B cell (primary cell): ENCODE measurements around the gene RSPO4. TPM values are rescaled to one million over a fixed set of nuclear protein-coding genes. Genes with fewer than 3 reads are reported as not detected.

Experiments used
- ATAC-seq: fragments of 200-7000 bp; cut with Tn5 transposase; one replicate; pipeline ENCODE4 v1.10.0; 2021; ENCODE audit warnings: low read depth, mild to moderate bottlenecking, moderate number of reproducible peaks, moderate library complexity
- CTCF ChIA-PET: fragments of 350-600 bp; sonication (Branson Sonifier 250); formaldehyde crosslinking; loops from one replicate; lab custom pipeline; 2021; ENCODE audit warnings: antibody characterized with exemption, inconsistent platforms; lab: Charles Lee
- POLR2A ChIA-PET: fragments of 350-600 bp; sonication (Branson Sonifier 250); formaldehyde crosslinking; loops from one replicate; lab custom pipeline; 2021; ENCODE audit warnings: antibody characterized with exemption; lab: Charles Lee
- DNase-seq: peaks from one replicate; pipeline ENCODE4 v3.0.0; 2013
- H2AFZ ChIP-seq: 2 replicates; pipeline ENCODE4 v1.6.1; 2012; ENCODE audit warnings: mild to moderate bottlenecking, low read depth, low read length; ENCODE audit not compliant: insufficient read depth, poor library complexity, severe bottlenecking
- H3K27ac ChIP-seq, 2 donors: 1 replicate in 1 of 2; 2 replicates in 1 of 2; pipeline ENCODE4 v1.5.1; 2012 to 2013; ENCODE audit warnings: low read length in 2 of 2, mild to moderate bottlenecking in 2 of 2, moderate library complexity in 1 of 2
- H3K27me3 ChIP-seq, 4 experiments: fragments of 200-600 bp in 1 of 4; sonication (generic) in 1 of 4; replicated peaks in 1 of 4; 1 replicate in 2 of 4; 2 replicates in 2 of 4; pipeline versions ENCODE4 v1.6.1 to v1.7.0; 2013 to 2016; ENCODE audit warnings: low read length in 3 of 4, mild to moderate bottlenecking in 2 of 4, mixed read lengths in 1 of 4, moderate library complexity in 1 of 4; ENCODE audit not compliant: insufficient read depth in 4 of 4, control insufficient read depth in 3 of 4; ENCODE audit errors: control extremely low read depth in 1 of 4
- H3K36me3 ChIP-seq, 2 experiments: replicated peaks in 1 of 2; 1 replicate in 1 of 2; 2 replicates in 1 of 2; pipeline versions ENCODE4 v1.6.1 to v1.7.1; 2013; ENCODE audit warnings: low read length in 1 of 2; ENCODE audit not compliant: insufficient read depth in 2 of 2, control insufficient read depth in 1 of 2; ENCODE audit errors: control extremely low read depth in 1 of 2, extremely low read depth in 1 of 2
- H3K4me1 ChIP-seq, 2 donors: fragments of 200-600 bp in 1 of 2; sonication (generic) in 1 of 2; 1 replicate in 1 of 2; 2 replicates in 1 of 2; pipeline versions ENCODE4 v1.5.1 to v1.6.1; 2013 to 2017; ENCODE audit warnings: low read length in 2 of 2; ENCODE audit not compliant: control insufficient read depth in 2 of 2, insufficient read depth in 2 of 2
- H3K4me2 ChIP-seq: replicated peaks from 2 replicates; pipeline ENCODE3; 2012; ENCODE audit warnings: mild to moderate bottlenecking, low read depth, low read length; ENCODE audit not compliant: poor library complexity, severe bottlenecking
- H3K4me3 ChIP-seq, 5 experiments: fragments of 200-600 bp in 1 of 5; sonication (generic) in 1 of 5; 1 replicate in 3 of 5; 2 replicates in 2 of 5; pipeline versions ENCODE4 v1.5.1 to v1.7.0; 2011 to 2016; ENCODE audit warnings: low read length in 4 of 5, mild to moderate bottlenecking in 4 of 5, low read depth in 2 of 5, control low read depth in 1 of 5, moderate library complexity in 1 of 5; ENCODE audit not compliant: insufficient read depth in 1 of 5; ENCODE audit errors: control extremely low read depth in 1 of 5, extremely low read depth in 1 of 5
- H3K79me2 ChIP-seq: fragments of 200-600 bp; sonication (generic); one replicate; pipeline ENCODE4 v1.6.0; 2016; ENCODE audit warnings: low read length; ENCODE audit not compliant: control insufficient read depth, insufficient read depth
- H3K9ac ChIP-seq: fragments of 200-600 bp; sonication (generic); 2 replicates; pipeline ENCODE4 v1.6.1; 2017; ENCODE audit warnings: mild to moderate bottlenecking, low read length, moderate library complexity
- H3K9me3 ChIP-seq, 3 donors: one replicate each; pipeline versions ENCODE4 v1.6.1 to v1.7.1; 2013; ENCODE audit warnings: low read length in 2 of 3; ENCODE audit not compliant: control insufficient read depth in 2 of 3, insufficient read depth in 1 of 3; ENCODE audit errors: control extremely low read depth in 1 of 3
- H4K20me1 ChIP-seq: 2 replicates; pipeline ENCODE4 v1.6.0; 2012; ENCODE audit warnings: mild to moderate bottlenecking, low read length; ENCODE audit not compliant: insufficient read depth, control insufficient read depth, poor library complexity, severe bottlenecking
- H3K27ac Mint-ChIP-seq: one replicate; pipeline ENCODE4 v1.8.0; 2021; ENCODE audit warnings: mixed read lengths
- H3K27me3 Mint-ChIP-seq: one replicate; pipeline ENCODE4 v1.8.0; 2021; ENCODE audit warnings: mixed read lengths
- H3K4me1 Mint-ChIP-seq: one replicate; pipeline ENCODE4 v1.8.0; 2021; ENCODE audit warnings: mixed read lengths
- H3K4me3 Mint-ChIP-seq: one replicate; pipeline ENCODE4 v1.8.0; 2021; ENCODE audit warnings: mixed read lengths
- H3K9me3 Mint-ChIP-seq: one replicate; pipeline ENCODE4 v1.8.0; 2022; ENCODE audit warnings: mixed read lengths; ENCODE audit not compliant: insufficient read depth
- CTCF ChIP-seq: fragments of 200-600 bp; IDR thresholded peaks from one replicate; pipeline ENCODE4 v1.8.0; 2022; ENCODE audit warnings: antibody characterized with exemption, mild to moderate bottlenecking
- EZH2 ChIP-seq: IDR thresholded peaks from 2 replicates; pipeline ENCODE4 v1.6.1; 2012; ENCODE audit warnings: borderline replicate concordance, low read depth, mild to moderate bottlenecking, moderate library complexity, low read length; ENCODE audit not compliant: insufficient read depth, poor library complexity, severe bottlenecking
- WGBS: methylation state at CpG from one replicate; pipeline ENCODE4 v1.1.5; 2013; ENCODE audit warnings: missing lambda C conversion rate; ENCODE audit not compliant: insufficient coverage; 5-methylcytosine and 5-hydroxymethylcytosine counted together
- intact Hi-C: fragments of 100-400 bp; cut with micrococcal nuclease; formaldehyde crosslinking; loops from one replicate; pipeline ENCODE4 v1.10.0; 2022
- polyA plus RNA-seq: library from polyadenylated mRNA; depleted of rRNA; stranded (reverse); fragments of >200 nt; gene quantifications from 2 replicates; pipeline ENCODE4 v1.2.3, GENCODE V29; 2012
- total RNA-seq, 2 donors: library from RNA; stranded (reverse); fragments of 120-200 nt in 1 of 2; gene quantifications; 1 replicate in 1 of 2; 2 replicates in 1 of 2; pipeline versions ENCODE4 v1.2.3 to v1.2.4, GENCODE V29; 2013 to 2022

Gene RSPO4
- total and polyA plus RNA-seq, 2 donors (not counting 1 experiment from before 2014, with no cell fraction given): 0.04 to 0.37 TPM

- Histone ChIP-seq H4K20me1 (no peaks in the 10 kb centered on the region), H3K27ac (no peak overlapping the region), H3K9me3 (no peaks in the 10 kb centered on the region), H3K4me1 (no peaks in the 10 kb centered on the region), H3K4me3 (no peak overlapping the region), H3K9ac (no peak overlapping the region), H3K79me2 (no peaks in the 10 kb centered on the region), H3K4me2 (no peak overlapping the region), H2AFZ (no peak overlapping the region), H3K36me3 (no peaks in the 10 kb centered on the region), H3K27me3 (peaks cover 0 to 4% (median 0%) of the 10 kb centered on the region in 4 experiments)
- DNase-seq: no peak
- Mint-ChIP-seq H3K4me1 (peaks cover 7% of the 10 kb centered on the region), H3K27me3 (peaks cover 20% of the 10 kb centered on the region), H3K4me3 (no peak overlapping the region), H3K9me3 (no peaks in the 10 kb centered on the region), H3K27ac (no peak overlapping the region)
- intact Hi-C loops: no loop called here
- ATAC-seq: no peak
- WGBS: 80% methylated on average over 2 of the region's 2 CpGs
- TF ChIP-seq EZH2 (no peak), CTCF (no peak)
- ChIA-PET CTCF (no interaction called here), POLR2A (no interaction called here)
These were observed 17.2 kb upstream of the RSPO4 start for GRCh38 chr20:1019344-1019743.

- H3K27ac ChIP-seq: no peak overlapping the region
- TF ChIP-seq EZH2: no peak
- no peak for TF ChIP-seq CTCF
- H3K4me2 ChIP-seq: no peak overlapping the region
- intact Hi-C loops: no loop called here
- no peaks in the 10 kb centered on the region for H3K4me1 ChIP-seq
- H2AFZ ChIP-seq: no peak overlapping the region
- H4K20me1 ChIP-seq: no peaks in the 10 kb centered on the region
- no peak overlapping the region for H3K27ac Mint-ChIP-seq
- no peak overlapping the region for H3K4me3 ChIP-seq
- no peaks in the 10 kb centered on the region for H3K79me2 ChIP-seq
- ChIA-PET CTCF (no interaction called here), POLR2A (no interaction called here)
- no peak overlapping the region for H3K9ac ChIP-seq
- DNase-seq (no peak), ATAC-seq (no peak)
- H3K9me3 Mint-ChIP-seq: no peaks in the 10 kb centered on the region
- WGBS: 100% methylated on average over 2 of the region's 5 CpGs
- no peaks in the 10 kb centered on the region for H3K9me3 ChIP-seq
- peaks cover 20% of the 10 kb centered on the region for H3K27me3 Mint-ChIP-seq
- H3K4me3 Mint-ChIP-seq: no peak overlapping the region
- H3K27me3 ChIP-seq: peaks cover 0 to 4% (median 0%) of the 10 kb centered on the region in 4 experiments
- peaks cover 7% of the 10 kb centered on the region for H3K4me1 Mint-ChIP-seq
- H3K36me3 ChIP-seq: no peaks in the 10 kb centered on the region
These were observed 15.6 kb upstream of the RSPO4 start for GRCh38 chr20:1017677-1018076.
